GM21447 (cell line): ENCODE data around the gene KCNIP4.

Experiments
- ATAC-seq: cut with Tn5 transposase; IDR thresholded peaks from one replicate; pipeline ENCODE4 v1.9.1; 2021; ENCODE audit not compliant: unreplicated experiment

Gene KCNIP4

GRCh38 chr4:21856301-21856700 is 92.3 kb downstream of the KCNIP4 start:
- ATAC-seq: no peak

GRCh38 chr4:21849077-21849476 is 99.5 kb downstream of the KCNIP4 start:
- ATAC-seq: no peak

- ATAC-seq: no peak
Measured at GRCh38 chr4:21848021-21848420, 100.6 kb downstream of the KCNIP4 start.

- no peak for ATAC-seq
Measured at GRCh38 chr4:21845663-21846062, 102.9 kb downstream of the KCNIP4 start.

GRCh38 chr4:21835712-21836111 is 112.9 kb downstream of the KCNIP4 start:
- no peak for ATAC-seq

GRCh38 chr4:21830272-21830671 is 118.3 kb downstream of the KCNIP4 start:
- no peak for ATAC-seq

- no peak for ATAC-seq
Measured at GRCh38 chr4:21827575-21827974, 121.0 kb downstream of the KCNIP4 start.

GRCh38 chr4:21826071-21826470 is 122.5 kb downstream of the KCNIP4 start:
- no peak for ATAC-seq

GRCh38 chr4:21819086-21819485 is 129.5 kb downstream of the KCNIP4 start:
- ATAC-seq: no peak

- ATAC-seq: no peak
Measured at GRCh38 chr4:21815651-21816377, 132.8 kb downstream of the KCNIP4 start.

GRCh38 chr4:21811565-21811964 is 137.0 kb downstream of the KCNIP4 start:
- ATAC-seq: no peak

- ATAC-seq: no peak
Measured at GRCh38 chr4:21806991-21807390, 141.6 kb downstream of the KCNIP4 start.

- ATAC-seq: no peak
Measured at GRCh38 chr4:21802406-21802805, 146.2 kb downstream of the KCNIP4 start.

- ATAC-seq: no peak
Measured at GRCh38 chr4:21801661-21802385, 146.7 kb downstream of the KCNIP4 start.

- no peak for ATAC-seq
Measured at GRCh38 chr4:21795091-21795490, 153.5 kb downstream of the KCNIP4 start.

- ATAC-seq: no peak
Measured at GRCh38 chr4:21792736-21793135, 155.8 kb downstream of the KCNIP4 start.

- ATAC-seq: no peak
Measured at GRCh38 chr4:21790438-21791029, 158.0 kb downstream of the KCNIP4 start.

GRCh38 chr4:21780148-21780547 is 168.4 kb downstream of the KCNIP4 start:
- ATAC-seq: no peak

- ATAC-seq: no peak
Measured at GRCh38 chr4:21778702-21779101, 169.9 kb downstream of the KCNIP4 start.

GRCh38 chr4:21775703-21776102 is 172.9 kb downstream of the KCNIP4 start:
- ATAC-seq: no peak

- no peak for ATAC-seq
Measured at GRCh38 chr4:21769404-21770147, 179.0 kb downstream of the KCNIP4 start.
